GM12873 (cell line): ENCODE data around the gene FKBP10.
A peak's percentile ranks its signal among the peaks of the same experiment; 100 is the strongest.

Experiments
- CTCF ChIP-seq: IDR thresholded peaks from 2 replicates; pipeline ENCODE4 v1.5.1; 2012; ENCODE audit warnings: low read depth, mild to moderate bottlenecking, moderate library complexity, low read length, control low read depth; ENCODE audit not compliant: insufficient read depth; ENCODE audit errors: missing control alignments

The FKBP10 gene

GRCh38 chr17:41786227-41787020, 26.4 kb upstream of the FKBP10 start, which contains the start of gene JUP:
JUP (minus strand) TSS chr17:41786711; CDS start chr17:41771854, 14,857 bp downstream.
- TF ChIP-seq CTCF, result peak; percentile 49

DNA sequence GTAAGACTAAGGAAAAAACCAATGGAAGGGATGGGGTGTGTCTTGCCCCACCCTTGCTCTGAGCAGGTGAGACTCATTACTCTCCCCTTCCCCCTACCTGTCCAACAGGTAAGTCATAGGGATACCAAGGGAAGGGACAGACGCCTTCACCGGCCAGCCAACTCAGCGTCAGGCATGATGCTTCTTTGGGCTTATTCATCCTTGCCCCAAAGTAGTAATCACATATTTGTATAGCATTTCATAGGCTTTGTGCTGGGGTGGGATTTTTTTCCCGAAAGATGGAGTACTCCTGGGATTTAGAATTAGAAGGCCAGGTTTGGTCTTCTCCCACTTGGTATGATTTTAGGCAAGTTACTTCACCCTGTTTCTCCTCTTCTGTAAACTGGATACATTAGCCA, 25.8 kb upstream of the FKBP10 start:
- TF ChIP-seq CTCF, result no peak

GRCh38 chr17:41792845-41793783, 19.7 kb upstream of the FKBP10 start:
- TF ChIP-seq CTCF, result no peak

- TF ChIP-seq CTCF, result no peak
These were observed 18.8 kb upstream of the FKBP10 start for GRCh38 chr17:41793784-41794539.

DNA sequence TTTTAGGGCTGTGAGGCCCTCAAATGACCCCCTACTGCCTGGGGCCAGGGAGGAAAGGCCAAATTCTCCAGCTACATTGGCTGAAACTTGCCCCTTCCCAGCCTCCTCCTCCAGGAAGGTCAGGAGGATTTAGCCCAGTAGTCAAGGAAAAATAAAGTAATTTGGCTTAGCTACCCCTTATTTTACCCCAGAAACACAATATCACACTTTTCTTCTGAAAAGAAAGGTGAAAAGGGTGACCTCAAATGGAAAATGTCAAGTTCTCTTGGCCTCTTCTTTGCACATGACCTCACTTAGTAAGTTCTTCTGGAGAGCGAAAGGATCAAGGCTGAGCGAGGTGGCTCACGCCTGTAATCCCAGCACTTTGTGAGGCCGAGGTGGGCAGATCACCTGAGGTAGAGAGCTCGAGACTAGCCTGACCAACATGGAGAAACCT, 18.2 kb upstream of the FKBP10 start:
- TF ChIP-seq CTCF, result no peak

DNA sequence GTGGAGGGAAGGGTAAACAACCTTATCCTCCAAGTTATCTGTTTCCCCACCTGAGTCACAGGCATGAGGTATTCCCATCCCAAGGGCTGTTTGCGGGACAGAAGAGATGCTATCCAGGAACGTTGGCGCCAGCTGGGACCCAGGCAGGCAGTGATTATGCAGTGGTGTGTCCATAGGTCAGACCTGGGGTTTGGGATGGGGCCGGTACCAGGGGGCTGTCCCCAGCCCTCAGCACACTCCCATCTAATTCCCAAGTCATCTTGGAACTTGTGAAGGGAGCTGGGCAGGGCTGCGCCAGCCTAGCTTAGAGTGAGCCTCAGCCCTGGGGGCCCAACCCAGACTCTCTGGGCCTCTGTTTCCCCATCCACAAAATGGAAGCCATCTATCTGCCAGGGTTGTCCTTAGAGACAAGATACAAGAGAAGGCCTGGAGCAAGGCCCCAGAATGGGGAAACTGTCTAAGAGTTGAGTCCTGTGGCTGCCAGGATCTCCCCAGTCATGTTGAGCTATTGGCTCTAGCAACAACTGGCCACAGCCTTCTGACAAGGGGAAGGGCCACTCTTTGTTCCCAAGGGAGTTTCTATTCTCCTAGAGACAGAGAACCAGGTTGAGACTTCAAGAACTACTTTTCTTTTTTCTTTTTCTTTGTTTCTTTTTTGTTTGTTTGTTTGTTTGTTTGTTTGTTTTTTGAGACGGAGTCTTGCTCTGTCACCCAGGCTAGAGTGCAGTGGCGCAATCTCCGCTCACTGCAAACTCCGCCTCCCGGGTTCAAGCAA, 16.5 kb upstream of the FKBP10 start:
- TF ChIP-seq CTCF, result no peak
